H1 (cell line): ENCODE measurements around the gene IL1RL1.

ENCODE experiments used
- CHD2 ChIP-seq: IDR thresholded peaks from 2 replicates; pipeline ENCODE4 v1.6.1; 2012; ENCODE audit warnings: low read length, improper control_type of control experiment
- JUND ChIP-seq: IDR thresholded peaks from 2 replicates; pipeline ENCODE4 v1.6.1; 2011; ENCODE audit warnings: mild to moderate bottlenecking, improper control_type of control experiment, low read length
- POU5F1 ChIP-seq: IDR thresholded peaks from 2 replicates; pipeline ENCODE4 v1.6.1; 2011; ENCODE audit warnings: low read depth, mild to moderate bottlenecking, low read length, moderate library complexity
- SIN3A ChIP-seq, 2 experiments: IDR thresholded peaks in 1 of 2; conservative IDR thresholded peaks in 1 of 2; 2 replicates each; pipeline ENCODE4 v1.6.1; 2011 to 2012; ENCODE audit warnings: low read length in 2 of 2, improper control_type of control experiment in 1 of 2, low read depth in 1 of 2, mild to moderate bottlenecking in 1 of 2
- TAF1 ChIP-seq: IDR thresholded peaks from 2 replicates; pipeline ENCODE4 v1.6.1; 2011; ENCODE audit warnings: mild to moderate bottlenecking, low read depth, low read length
- YY1 ChIP-seq: IDR thresholded peaks from 2 replicates; pipeline ENCODE4 v1.6.1; 2011; ENCODE audit warnings: low read depth, mild to moderate bottlenecking, low read length
- TF ChIP-seq, protein P1 (sequence below), 3 experiments: IDR thresholded peaks; 1 replicate in 2 of 3; 2 replicates in 1 of 3; pipeline versions ENCODE4 v1.5.1 to v1.6.1; 2011; ENCODE audit warnings: low read length in 3 of 3, mild to moderate bottlenecking in 3 of 3, inconsistent platforms in 2 of 3, low read depth in 1 of 3, moderate library complexity in 1 of 3; ENCODE audit not compliant: insufficient read depth in 1 of 3; ENCODE audit errors: control extremely low read depth in 1 of 3
- TF ChIP-seq, protein P2 (sequence below): IDR thresholded peaks from 2 replicates; pipeline ENCODE4 v1.6.1; 2011; ENCODE audit warnings: low read length, improper control_type of control experiment

DNA sequence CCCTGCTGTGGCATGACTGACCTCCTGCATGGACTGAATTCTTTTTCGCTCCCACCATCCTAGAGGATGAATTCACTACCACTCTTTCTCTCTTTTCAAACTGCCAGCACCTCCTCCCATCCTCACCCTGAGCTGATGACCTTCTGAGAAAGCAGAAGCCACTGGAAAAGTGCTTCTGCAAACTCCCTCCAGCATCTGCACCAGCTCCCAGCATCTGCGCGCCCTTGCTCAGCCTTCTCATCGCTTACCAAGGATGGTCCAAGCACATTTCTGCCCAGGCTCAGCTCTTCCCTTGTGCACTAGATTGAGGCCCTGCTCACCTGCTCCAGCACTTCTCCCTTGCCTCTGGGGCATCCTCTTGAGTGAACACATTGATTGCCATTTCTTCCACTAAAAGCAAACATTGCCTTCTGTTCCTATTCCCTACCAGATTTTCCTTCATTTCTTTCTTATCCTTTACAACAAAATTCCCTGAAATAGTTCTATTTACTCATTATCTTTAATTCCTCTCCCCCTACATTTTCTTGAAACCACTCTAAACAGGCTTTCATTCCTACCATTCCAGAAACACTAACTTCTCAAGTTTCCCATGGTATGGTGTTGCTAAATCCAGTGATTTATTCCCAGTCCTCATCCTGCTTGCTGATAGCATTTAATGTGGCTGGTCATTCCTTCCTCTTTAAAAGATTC lies 42.7 kb upstream of the IL1RL1 start:
- TF ChIP-seq YY1 (no peak), SIN3A (conservative IDR thresholded peaks at IDR 0.05 in 1 of 2, IDR thresholded peaks at IDR 0.05 in 1 of 2; ENCODE audit: low read depth in 1 of 2, low read length in 2 of 2) (no peak), CHD2 (no peak), JUND (no peak), POU5F1 (no peak), TAF1 (no peak)
- TF ChIP-seq, protein P1, sequence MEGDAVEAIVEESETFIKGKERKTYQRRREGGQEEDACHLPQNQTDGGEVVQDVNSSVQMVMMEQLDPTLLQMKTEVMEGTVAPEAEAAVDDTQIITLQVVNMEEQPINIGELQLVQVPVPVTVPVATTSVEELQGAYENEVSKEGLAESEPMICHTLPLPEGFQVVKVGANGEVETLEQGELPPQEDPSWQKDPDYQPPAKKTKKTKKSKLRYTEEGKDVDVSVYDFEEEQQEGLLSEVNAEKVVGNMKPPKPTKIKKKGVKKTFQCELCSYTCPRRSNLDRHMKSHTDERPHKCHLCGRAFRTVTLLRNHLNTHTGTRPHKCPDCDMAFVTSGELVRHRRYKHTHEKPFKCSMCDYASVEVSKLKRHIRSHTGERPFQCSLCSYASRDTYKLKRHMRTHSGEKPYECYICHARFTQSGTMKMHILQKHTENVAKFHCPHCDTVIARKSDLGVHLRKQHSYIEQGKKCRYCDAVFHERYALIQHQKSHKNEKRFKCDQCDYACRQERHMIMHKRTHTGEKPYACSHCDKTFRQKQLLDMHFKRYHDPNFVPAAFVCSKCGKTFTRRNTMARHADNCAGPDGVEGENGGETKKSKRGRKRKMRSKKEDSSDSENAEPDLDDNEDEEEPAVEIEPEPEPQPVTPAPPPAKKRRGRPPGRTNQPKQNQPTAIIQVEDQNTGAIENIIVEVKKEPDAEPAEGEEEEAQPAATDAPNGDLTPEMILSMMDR (IDR thresholded peaks at IDR 0.05; ENCODE audit: control extremely low read depth in 1 of 3, insufficient read depth in 1 of 3, low read depth in 1 of 3, low read length in 3 of 3), result no peak
- TF ChIP-seq, protein P2, sequence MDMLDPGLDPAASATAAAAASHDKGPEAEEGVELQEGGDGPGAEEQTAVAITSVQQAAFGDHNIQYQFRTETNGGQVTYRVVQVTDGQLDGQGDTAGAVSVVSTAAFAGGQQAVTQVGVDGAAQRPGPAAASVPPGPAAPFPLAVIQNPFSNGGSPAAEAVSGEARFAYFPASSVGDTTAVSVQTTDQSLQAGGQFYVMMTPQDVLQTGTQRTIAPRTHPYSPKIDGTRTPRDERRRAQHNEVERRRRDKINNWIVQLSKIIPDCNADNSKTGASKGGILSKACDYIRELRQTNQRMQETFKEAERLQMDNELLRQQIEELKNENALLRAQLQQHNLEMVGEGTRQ, result no peak
